KMS-11 (cell line): ENCODE measurements around the gene PANX1.

Experiments
- H2AFZ ChIP-seq: fragments of 200-600 bp; sonication (generic); 2 replicates; pipeline ENCODE4 v1.6.1; 2016; ENCODE audit warnings: antibody characterized with exemption, mixed run types, low read depth
- H3K27ac ChIP-seq: fragments of 200-600 bp; sonication (generic); 2 replicates; pipeline ENCODE4 v1.6.1; 2016; ENCODE audit warnings: mild to moderate bottlenecking, mixed run types
- H3K27me3 ChIP-seq: fragments of 200-600 bp; sonication (generic); 2 replicates; pipeline ENCODE4 v1.6.1; 2017; ENCODE audit warnings: mild to moderate bottlenecking, low read depth, mixed run types, moderate library complexity; ENCODE audit not compliant: insufficient read depth
- H3K36me3 ChIP-seq: fragments of 200-600 bp; sonication (generic); 2 replicates; pipeline ENCODE4 v1.6.1; 2017; ENCODE audit warnings: mild to moderate bottlenecking, mixed run types; ENCODE audit not compliant: insufficient read depth
- H3K4me1 ChIP-seq: fragments of 200-600 bp; sonication (generic); 2 replicates; pipeline ENCODE4 v1.6.1; 2016; ENCODE audit warnings: mild to moderate bottlenecking, low read depth, mixed run types; ENCODE audit not compliant: poor library complexity, severe bottlenecking
- H3K4me2 ChIP-seq: fragments of 200-600 bp; sonication (generic); 2 replicates; pipeline ENCODE4 v1.7.0; 2016; ENCODE audit warnings: mild to moderate bottlenecking, mixed run types
- H3K4me3 ChIP-seq: fragments of 200-600 bp; sonication (generic); IDR thresholded peaks from 2 replicates; pipeline ENCODE4 v1.6.1; 2017; ENCODE audit warnings: low read depth, low read length, mixed read lengths; ENCODE audit not compliant: insufficient read depth
- H3K79me2 ChIP-seq: fragments of 200-600 bp; sonication (generic); 2 replicates; pipeline ENCODE4 v1.6.1; 2016; ENCODE audit warnings: low read depth, mixed run types; ENCODE audit not compliant: insufficient read depth
- H3K9ac ChIP-seq: fragments of 200-600 bp; sonication (generic); 2 replicates; pipeline ENCODE4 v1.6.1; 2016; ENCODE audit warnings: mild to moderate bottlenecking, mixed run types
- H4K20me1 ChIP-seq: fragments of 200-600 bp; sonication (generic); 2 replicates; pipeline ENCODE4 v1.6.1; 2016; ENCODE audit warnings: mild to moderate bottlenecking, mixed run types; ENCODE audit not compliant: insufficient read depth
- CTCF ChIP-seq: fragments of 200-600 bp; sonication (generic); conservative IDR thresholded peaks from 2 replicates; pipeline ENCODE4 v1.6.1; 2017; ENCODE audit warnings: low read depth, mild to moderate bottlenecking, antibody characterized with exemption, low read length, moderate library complexity, mixed read lengths

PANX1 gene

GRCh38 chr11:94148189-94148588 is 19.5 kb downstream of the PANX1 start:
- Histone ChIP-seq H3K27ac (no peak overlapping the region), H3K27me3 (no peaks in the 10 kb centered on the region), H3K9ac (no peak overlapping the region), H3K4me2 (no peak overlapping the region), H3K4me3 (no peak overlapping the region), H3K4me1 (peaks cover 10% of the 10 kb centered on the region), H3K79me2 (no peaks in the 10 kb centered on the region), H2AFZ (no peak overlapping the region), H4K20me1 (no peaks in the 10 kb centered on the region), H3K36me3 (no peaks in the 10 kb centered on the region)
- no peak for TF ChIP-seq CTCF

- H2AFZ ChIP-seq = no peak overlapping the region
- no peak overlapping the region for H3K4me3 ChIP-seq
- peaks cover 17% of the 10 kb centered on the region for H3K4me1 ChIP-seq
- no peak overlapping the region for H3K9ac ChIP-seq
- no peak for TF ChIP-seq CTCF
- no peak overlapping the region for H3K27ac ChIP-seq
- no peaks in the 10 kb centered on the region for H3K36me3 ChIP-seq
- H3K27me3 ChIP-seq = no peaks in the 10 kb centered on the region
- H3K79me2 ChIP-seq = no peaks in the 10 kb centered on the region
- no peak overlapping the region for H3K4me2 ChIP-seq
- H4K20me1 ChIP-seq = no peaks in the 10 kb centered on the region
Observed at GRCh38 chr11:94149431-94150017, 20.9 kb downstream of the PANX1 start.

- Histone ChIP-seq H3K36me3 (no peaks in the 10 kb centered on the region), H2AFZ (no peak overlapping the region), H4K20me1 (no peaks in the 10 kb centered on the region), H3K79me2 (no peaks in the 10 kb centered on the region), H3K4me3 (no peak overlapping the region), H3K27ac (no peak overlapping the region), H3K4me1 (peaks cover 17% of the 10 kb centered on the region), H3K9ac (no peak overlapping the region), H3K4me2 (no peak overlapping the region), H3K27me3 (no peaks in the 10 kb centered on the region)
- no peak for TF ChIP-seq CTCF
Observed at GRCh38 chr11:94150056-94150455, 21.4 kb downstream of the PANX1 start.

GRCh38 chr11:94150704-94151685 is 22.4 kb downstream of the PANX1 start:
- Histone ChIP-seq H3K4me1 (peaks cover 17% of the 10 kb centered on the region), H4K20me1 (no peaks in the 10 kb centered on the region), H2AFZ (no peak overlapping the region), H3K36me3 (no peaks in the 10 kb centered on the region), H3K9ac (no peak overlapping the region), H3K27ac (no peak overlapping the region), H3K4me2 (no peak overlapping the region), H3K79me2 (no peaks in the 10 kb centered on the region), H3K4me3 (no peak overlapping the region), H3K27me3 (no peaks in the 10 kb centered on the region)
- TF ChIP-seq CTCF = no peak
